HG02642 (cell line): ENCODE measurements around the gene OSBPL10.
"Not testable (repeated sequence)": the region's sequence is repeated elsewhere in the genome, so short reads cannot be mapped to it uniquely, and the experiment has no call there.

Source experiments
- ATAC-seq: cut with Tn5 transposase; IDR thresholded peaks from one replicate; pipeline ENCODE4 v1.9.1; 2021; ENCODE audit warnings: mild to moderate bottlenecking; ENCODE audit not compliant: unreplicated experiment, poor library complexity

The OSBPL10 gene

DNA sequence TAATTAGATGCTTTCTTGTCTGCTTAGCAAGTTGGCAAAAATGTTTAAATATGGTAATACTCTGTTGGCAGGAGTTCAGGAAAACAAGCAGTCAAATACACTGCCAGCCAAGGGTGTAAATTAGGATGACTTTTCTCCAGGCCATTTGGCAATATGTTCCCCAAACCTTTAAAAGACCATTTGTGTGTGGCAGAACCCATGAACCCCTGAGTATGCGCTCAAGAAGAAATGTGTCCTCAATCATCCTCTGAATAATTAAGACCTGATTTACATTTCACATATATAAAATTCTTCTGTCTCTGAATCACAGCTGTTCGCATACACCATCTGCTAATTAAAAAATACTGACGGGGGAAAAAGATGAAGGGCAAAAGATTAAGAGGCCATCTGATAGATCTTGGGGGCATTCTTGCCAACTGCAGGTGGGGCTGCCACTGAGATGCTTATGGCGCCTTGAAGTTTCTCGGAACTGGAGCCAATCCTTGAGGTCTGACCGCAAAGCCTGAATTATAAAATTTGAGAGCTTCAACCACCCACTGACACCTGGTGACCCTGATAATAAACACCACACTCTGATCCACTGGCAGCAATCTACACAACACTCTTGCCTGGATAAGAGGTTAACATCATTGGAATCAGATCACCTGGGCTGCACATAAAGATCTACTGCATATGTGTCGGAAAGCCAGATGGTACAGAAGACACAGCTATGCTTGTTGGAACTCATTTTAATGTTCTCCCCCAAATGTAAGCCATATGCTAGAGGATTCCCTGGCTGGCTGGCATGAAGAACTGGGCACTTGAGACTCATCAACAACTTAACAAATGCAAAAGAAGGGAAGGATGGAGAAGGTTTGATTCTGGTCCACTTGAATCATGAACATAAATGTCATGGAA, 190.6 kb downstream of the OSBPL10 start:
- no peak for ATAC-seq

DNA sequence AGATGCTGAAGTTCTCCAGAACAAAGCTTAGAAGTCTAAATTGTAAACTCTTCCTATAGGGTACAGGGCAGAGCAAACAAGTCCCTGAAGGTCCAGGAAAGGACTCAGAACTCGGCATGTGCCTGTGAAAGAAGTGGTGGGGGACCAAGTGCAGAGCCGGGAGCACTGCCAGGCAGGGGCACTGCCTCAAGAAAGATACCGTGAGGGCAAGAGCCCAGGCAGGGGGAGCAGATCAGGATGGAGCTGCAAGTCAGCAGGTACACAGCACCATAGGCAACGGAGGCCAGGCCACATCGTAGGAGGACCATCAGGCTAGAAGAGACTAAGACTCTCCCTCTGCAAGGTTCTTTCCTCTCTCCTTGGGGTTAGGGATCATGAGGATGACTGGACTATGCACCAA, 191.6 kb downstream of the OSBPL10 start:
- ATAC-seq = no peak

DNA sequence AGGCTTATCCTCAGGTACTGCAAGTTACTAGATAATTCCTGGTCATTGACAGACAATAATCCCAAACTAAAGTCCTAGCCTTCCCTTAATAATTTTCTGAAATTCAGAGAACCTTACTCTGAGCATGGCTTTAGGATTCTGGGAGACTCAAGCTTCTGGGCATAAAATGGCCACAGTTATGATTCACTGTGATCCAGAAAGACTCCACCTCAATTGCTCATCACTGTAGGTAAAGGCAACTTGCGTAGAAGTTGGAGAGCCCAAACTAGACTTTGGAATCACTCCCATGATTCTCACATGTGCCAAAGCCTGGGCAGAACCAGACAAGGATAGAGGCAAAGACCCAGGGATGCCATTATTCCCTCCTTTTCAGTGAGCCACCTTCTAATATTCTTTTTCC, 195.3 kb downstream of the OSBPL10 start:
- no peak for ATAC-seq

DNA sequence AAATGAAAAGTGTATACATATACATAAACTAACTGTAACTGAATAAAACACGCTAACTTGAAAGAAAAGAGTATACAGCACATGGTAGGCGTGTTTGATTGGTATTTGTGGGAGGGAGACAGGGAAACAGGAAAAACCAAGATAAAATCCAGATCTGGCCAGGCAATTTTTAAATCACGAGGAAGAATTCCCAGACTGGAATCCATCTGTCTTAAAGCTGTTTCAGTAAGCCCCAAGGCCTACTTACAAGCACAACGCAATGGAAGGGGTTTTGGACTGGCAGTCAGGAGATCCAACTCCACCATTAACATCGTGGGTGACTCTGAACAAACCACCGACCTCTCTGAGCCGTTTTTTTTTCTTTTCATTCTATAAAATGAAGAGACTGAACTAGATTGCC, 195.8 kb downstream of the OSBPL10 start:
- no peak for ATAC-seq

DNA sequence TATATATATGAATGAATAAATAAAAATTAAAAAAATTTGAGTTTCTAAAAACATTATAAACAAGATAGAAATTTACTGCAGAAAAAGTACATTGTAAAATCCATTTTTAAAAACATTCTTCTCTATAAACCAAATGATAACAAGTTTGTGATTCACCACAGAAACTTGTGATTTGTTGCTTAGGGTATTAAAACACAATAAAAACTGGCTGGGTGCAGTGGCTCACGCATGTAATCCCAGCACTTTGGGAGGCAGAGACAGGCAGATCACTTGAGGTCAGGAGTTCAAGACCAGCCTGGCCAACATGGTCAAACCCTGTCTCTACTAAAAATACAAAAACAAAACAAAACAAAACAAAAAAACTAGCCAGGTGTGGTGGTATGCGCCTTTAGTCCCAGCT, 197.2 kb downstream of the OSBPL10 start:
- ATAC-seq = not testable (repeated sequence)

DNA sequence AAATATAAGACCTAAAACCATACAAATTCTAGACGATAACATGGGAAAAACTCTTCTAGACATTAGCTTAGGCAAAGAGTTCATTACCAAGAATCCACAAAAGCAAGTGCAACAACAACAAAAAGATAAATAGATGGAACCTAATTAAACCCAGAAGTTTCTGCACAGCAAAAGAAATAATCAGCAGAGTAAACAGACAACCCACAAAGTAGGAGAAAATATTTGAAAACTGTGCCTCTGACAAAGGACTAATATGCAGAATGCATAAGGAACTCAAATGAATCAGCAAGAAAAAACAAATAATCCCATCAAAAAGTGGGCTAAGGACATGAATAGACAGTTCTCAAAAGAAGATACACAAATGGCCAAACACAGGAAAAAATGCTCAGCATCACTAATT, 198.8 kb downstream of the OSBPL10 start:
- ATAC-seq = not testable (repeated sequence)

DNA sequence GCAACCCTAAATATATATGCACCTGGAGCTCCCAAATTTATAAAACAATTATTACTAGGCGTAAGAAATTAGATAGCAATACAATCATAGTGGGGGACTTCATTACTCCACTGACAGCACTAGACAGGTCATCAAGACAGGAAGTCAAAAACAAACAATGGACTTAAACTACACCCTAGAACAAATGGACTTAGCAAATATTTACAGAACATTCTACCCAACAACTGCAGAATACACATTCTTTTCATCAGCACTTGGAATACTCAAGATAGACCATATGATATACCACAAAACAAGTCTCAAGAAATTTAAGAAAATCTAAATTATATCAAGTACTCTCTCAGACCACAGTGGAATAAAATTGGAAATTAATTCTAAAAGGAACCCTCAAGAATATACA, 201.5 kb downstream of the OSBPL10 start:
- ATAC-seq = no peak

DNA sequence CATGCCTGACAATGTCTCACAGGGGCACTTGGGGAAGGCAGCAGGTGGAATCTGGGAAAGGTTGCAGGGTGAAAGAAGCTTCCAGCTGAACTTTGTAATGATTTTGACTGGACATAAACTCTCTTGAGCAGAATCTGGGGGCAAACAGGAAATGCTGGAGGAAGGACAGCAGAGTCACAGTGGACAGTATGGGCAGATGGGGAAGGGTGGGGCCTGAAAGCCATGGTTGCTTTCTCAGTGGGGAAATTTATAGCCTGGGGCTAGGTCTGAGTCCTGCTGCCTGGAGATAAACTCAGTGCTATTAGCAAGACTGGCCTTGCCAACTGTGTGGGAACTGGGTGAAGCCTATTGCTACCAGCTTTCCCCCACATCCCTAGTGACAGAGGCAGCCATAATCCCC, 203.2 kb downstream of the OSBPL10 start:
- no peak for ATAC-seq

DNA sequence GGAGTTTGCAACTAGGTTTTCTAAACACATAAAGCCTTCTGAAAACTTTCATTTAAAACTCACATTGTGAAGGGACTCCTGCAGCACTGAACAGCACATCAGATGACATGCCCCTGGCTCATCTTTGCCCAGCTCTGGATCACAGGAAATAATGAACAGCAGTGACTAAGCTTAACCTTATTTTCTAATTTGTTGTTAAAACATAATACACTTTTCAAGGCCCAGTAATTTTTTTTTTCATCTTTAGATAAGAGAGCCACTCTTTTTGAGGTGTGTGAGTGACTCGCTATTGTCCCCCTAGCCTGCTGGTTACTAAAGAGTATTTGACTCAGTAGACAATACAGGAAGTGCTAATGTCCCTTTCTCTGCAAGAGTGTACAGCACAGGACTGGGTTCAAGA, 204.0 kb downstream of the OSBPL10 start:
- ATAC-seq = no peak

DNA sequence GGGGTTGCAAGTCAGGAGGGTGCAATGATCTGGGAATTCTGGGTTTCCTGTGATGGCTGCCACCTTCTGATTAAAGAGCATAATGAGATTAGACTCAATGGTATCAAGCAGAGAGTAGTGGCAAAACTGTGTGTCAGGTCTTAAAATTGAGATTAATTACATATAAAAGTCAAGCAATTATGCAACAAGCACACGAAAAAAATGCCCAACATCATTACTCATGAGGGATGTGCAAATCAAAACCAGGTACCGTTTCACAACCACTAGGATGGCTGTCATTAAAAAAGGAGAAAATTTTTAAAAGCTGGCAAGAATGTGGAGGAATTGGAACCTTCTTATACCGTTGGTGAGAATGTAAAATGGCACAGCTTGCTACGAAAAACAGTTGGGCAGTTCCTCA, 205.0 kb downstream of the OSBPL10 start:
- ATAC-seq = no peak

DNA sequence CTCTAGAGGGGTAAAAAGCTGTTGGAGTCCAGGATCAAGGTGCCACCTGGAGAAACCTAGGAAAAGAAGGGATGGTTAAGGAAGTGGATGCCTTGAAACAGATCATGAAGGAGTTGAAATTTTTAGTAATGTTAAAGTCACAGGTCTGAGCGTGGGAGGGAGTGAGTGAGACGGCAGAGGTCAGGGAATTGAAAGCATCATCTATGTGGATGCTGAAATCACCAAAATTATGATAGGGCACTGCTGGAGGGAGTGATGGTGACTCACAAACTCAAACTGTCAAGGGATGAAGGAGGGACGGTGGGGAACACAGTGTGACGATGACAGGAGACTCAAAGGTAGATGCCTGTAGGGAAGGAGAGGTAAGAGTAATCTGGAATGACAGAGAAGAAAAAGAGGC, 205.7 kb downstream of the OSBPL10 start:
- ATAC-seq = no peak

DNA sequence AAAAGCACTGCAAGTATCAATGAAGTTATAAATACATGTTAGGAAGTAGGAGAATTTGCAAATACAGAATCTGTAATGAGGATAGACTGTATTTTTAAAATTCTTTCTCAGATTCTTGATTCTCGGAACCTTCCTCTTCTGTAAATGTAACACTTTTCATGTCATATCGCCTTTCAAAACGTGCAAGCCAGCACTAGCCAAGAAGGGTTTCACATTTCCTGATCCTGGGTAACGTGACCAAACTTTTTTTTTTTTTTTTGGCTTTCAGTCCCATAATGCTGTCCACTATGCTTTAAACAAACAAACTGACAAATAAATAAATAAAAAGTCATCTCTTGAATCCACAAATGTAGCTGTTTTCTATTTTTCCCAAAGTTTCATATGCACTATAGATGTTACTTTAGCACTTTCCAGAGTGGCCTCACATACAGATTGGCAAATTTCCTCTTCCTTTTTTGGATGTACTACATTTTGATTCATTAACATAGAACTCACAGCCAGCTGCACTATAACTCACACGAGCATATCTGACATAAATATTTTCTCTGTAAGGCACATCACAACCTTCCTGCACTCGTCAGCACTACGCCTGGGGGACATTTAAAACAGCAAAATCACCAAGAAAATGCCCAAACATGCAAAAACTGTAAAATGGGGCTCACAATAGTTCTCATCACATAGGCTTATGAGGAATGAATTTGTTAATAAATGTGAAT, 208.1 kb downstream of the OSBPL10 start:
- ATAC-seq = no peak

DNA sequence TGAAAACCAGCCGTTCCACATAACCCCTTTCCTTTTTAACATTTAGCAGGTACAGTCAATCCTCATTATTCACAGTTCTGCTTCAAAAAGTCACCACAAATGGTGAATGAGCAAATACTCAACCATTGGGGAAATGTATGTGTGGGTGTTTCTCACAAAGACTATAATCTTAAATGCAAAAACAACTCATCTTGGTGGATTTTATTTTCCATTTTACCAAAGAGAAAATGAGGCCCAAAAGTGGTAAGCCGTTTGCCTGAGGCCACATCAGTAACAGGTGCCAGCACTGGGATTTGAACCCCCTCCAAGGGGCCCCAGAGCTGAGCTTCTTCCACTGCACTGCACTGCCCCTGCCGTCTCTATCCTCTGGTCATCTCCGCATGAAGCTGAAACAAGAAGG, 208.8 kb downstream of the OSBPL10 start:
- no peak for ATAC-seq

DNA sequence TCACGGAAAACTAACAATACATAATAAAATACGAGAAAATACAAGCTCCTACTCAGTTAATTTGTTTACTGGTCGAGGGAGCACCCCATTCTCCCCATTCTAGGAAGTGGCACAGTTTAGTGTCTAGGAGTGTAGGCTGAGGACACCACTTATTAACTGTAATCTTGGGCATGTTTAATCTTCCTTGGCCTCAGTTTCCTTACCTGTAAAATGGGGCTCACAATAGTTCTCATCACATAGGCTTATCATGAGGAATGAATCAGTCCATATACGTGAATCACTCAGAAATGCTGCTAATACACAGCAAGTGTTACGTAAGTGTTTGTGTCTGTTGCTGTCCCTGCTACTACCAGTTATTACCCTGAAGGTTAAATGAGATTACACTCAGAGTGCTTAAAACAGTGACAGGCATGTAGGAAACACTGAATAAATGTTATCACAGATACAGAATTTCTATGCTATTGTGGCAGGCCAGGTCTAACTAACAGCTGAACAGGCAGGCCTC, 210.2 kb downstream of the OSBPL10 start:
- ATAC-seq = no peak

DNA sequence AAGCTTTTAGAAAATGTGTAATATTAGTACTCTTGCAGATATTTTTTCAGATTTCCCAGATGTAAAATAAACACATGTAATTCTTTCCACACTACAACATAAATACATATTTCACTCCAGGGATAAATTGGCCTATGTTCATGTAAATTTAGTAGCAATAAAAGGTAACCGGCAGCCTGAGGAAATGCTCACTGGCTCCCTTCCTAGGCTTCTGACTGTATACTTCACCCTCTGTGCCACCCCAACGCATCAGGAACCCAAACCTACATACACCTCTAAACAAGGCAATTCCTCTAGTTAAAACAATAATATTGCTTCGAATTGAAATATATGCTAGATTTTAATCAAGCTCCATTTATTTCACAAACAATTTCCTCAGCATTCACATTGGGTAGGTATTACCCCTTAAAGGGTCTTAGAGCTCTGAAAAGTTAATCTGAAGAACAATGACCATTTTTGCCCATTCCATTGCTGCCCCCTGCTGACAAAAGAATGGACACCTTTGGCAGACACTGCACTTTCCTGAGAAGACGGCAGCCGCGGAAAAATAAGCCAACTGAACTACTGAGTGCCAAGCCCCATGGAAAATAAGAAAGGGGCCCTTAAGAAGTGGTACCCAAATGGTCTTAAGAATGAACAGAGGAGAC, 212.5 kb downstream of the OSBPL10 start:
- ATAC-seq = no peak

DNA sequence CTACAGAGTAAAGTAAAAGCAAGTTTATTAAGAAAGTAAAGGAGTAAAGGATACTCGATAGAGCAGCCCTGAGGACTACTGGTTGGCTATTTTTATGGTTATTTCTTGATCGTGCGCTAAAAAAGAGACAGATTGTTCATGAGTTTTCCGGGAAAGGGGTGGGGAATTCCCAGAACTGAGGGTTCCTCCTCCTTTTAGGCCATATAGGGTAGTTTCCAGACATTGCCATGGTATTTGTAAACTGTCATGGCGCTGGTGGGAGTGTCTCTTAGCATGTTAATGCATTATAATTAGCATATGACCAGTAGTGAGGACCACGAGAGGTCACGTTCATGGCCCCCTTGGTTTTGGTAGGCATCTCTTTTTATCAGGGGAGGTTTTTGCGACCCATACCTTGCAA, 213.1 kb downstream of the OSBPL10 start:
- ATAC-seq = no peak

DNA sequence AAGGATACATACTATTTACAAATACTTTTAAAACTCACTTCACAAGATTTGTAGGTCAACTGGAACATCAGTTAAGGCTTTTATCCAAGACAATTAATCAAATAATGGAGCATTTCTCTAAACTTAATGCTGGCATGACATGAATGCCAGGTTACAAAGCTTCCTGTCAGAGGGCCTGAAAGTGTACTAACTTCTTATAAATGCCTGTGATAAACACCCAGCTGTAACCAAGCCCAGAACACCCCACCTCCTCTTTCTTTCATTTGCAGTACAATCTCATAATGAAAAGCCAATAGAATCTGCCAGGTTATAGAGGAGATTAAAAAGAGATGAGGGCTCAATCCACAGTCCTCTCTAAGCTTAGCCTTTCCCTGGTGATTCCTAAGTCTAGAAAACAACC, 214.4 kb downstream of the OSBPL10 start:
- no peak for ATAC-seq

DNA sequence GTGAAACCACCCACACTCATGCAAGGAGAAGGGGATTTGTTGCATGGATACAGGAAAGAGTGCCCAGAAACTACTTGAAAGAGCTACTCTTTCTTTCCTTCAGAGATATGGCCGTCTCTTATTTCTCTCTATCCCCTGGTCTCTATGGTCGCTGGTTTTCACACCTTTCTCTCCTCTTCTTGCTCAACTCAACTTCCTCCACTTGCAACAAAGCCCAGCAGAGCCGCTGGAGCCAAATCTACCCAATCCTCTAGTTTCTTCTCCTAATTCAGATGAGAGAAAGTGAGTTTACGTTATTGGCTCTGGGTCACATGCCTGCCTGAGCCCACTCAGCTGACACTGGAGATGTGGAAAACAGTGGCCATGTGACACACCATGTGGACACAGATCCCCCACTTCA, 215.2 kb downstream of the OSBPL10 start:
- ATAC-seq = no peak

DNA sequence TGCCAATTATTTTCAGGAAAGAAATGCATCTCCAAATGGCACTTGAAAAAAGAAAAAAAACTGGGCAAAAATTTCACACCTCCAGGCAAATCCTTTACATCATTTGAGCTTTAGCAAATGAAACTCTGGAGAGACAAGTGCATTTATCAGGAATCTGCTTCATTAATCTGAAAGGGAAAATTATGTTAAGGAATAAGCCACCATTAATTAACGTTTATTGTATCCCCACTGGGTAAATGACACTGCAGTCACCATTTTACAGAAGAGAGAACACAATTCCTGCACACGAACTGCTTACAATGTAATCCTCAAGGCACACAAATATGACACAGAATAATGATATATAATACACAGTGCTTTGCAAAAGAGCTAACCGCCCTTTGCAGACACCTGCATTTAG, 217.3 kb downstream of the OSBPL10 start:
- no peak for ATAC-seq

DNA sequence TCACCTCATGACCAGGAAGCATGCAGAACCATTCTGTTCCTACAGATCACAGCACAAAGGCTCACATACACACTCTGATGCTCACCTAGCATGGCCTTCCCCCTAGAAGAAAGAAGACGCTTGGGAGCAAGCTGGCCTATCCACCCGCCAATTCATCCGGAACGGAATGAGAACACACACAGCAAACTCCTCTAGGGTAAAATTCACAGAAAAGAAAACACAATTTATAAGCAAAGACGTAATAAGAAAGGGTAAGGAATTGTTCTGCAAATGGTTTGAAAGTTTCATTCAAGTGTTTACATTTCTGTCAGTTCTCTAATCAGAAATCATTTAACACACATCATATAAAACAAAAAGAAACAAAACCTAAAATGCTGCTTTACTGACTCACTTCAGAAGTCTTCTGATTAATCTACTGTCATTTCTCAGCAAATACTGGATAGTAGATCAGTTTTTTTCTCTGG, 218.1 kb downstream of the OSBPL10 start:
- no peak for ATAC-seq
